Panc1 (cell line): ENCODE results near the gene ZCCHC14. TPM values are rescaled to one million over a fixed set of nuclear protein-coding genes. Genes with fewer than 3 reads are reported as not detected.
"Not testable (repeated sequence)": the region's sequence is repeated elsewhere in the genome, so short reads cannot be mapped to it uniquely, and the experiment has no call there.

Source experiments
- ATAC-seq: fragments of 200-7000 bp; cut with Tn5 transposase; 2 replicates; pipeline ENCODE4 v1.9.1; 2020; ENCODE audit warnings: mild to moderate bottlenecking, moderate library complexity
- BruUV-seq: library from RNA; stranded (reverse); fragments of 400-500 nt; replicated peaks from 2 replicates; lab custom pipeline; 2021; lab: Mats Ljungman, UMichigan
- CTCF ChIA-PET: fragments of 300-600 bp; sonication (Branson Sonifier 250); formaldehyde crosslinking; loops from one replicate; lab custom pipeline; 2022; ENCODE audit warnings: antibody characterized with exemption; lab: Charles Lee
- POLR2A ChIA-PET: fragments of 300-600 bp; sonication (Branson Sonifier 250); formaldehyde crosslinking; loops from one replicate; lab custom pipeline; 2022; ENCODE audit warnings: antibody characterized with exemption; lab: Charles Lee
- DNase-seq: peaks from one replicate; pipeline ENCODE4 v3.0.0-alpha.2; 2010; ENCODE audit warnings: low read depth, low spot score
- H3K27ac ChIP-seq: 2 replicates; pipeline ENCODE4 v1.5.1; 2011; ENCODE audit warnings: mild to moderate bottlenecking, low read length, inconsistent platforms
- H3K27me3 ChIP-seq: fragments of 200-500 bp; sonication (Bioruptor generic); 2 replicates; pipeline ENCODE4 v1.6.0; 2014; ENCODE audit warnings: low read length, inconsistent platforms; ENCODE audit not compliant: control insufficient read depth, insufficient read depth
- H3K36me3 ChIP-seq: fragments of 200-500 bp; sonication (Bioruptor generic); 2 replicates; pipeline ENCODE4 v1.5.1; 2014; ENCODE audit warnings: inconsistent platforms, mild to moderate bottlenecking, low read length, moderate library complexity; ENCODE audit not compliant: control insufficient read depth, insufficient read depth
- H3K4me1 ChIP-seq: 2 replicates; pipeline ENCODE4 v1.5.1; 2011; ENCODE audit warnings: inconsistent platforms, mild to moderate bottlenecking, low read length, moderate library complexity; ENCODE audit not compliant: control insufficient read depth, insufficient read depth
- H3K4me3 ChIP-seq, 2 experiments: 2 replicates each; pipeline ENCODE4 v1.5.1; 2011 to 2012; ENCODE audit warnings: low read depth in 2 of 2, low read length in 2 of 2, mild to moderate bottlenecking in 2 of 2, inconsistent platforms in 1 of 2, moderate library complexity in 1 of 2
- H3K9me3 ChIP-seq: fragments of 200-500 bp; sonication (Bioruptor generic); 2 replicates; pipeline ENCODE4 v1.5.1; 2014; ENCODE audit warnings: low read depth, mild to moderate bottlenecking, inconsistent platforms, low read length, moderate library complexity; ENCODE audit not compliant: control insufficient read depth, insufficient read depth
- POLR2AphosphoS5 ChIP-seq: IDR thresholded peaks from 2 replicates; pipeline ENCODE4 v1.6.1; 2012; ENCODE audit warnings: mild to moderate bottlenecking, low read depth, low read length, moderate library complexity
- SIN3A ChIP-seq: IDR thresholded peaks from 2 replicates; pipeline ENCODE4 v1.6.1; 2012; ENCODE audit warnings: low read depth, mild to moderate bottlenecking, low read length, moderate library complexity, borderline replicate concordance; ENCODE audit not compliant: insufficient read depth
- TCF7L2 ChIP-seq: IDR thresholded peaks from 2 replicates; pipeline ENCODE4 v1.6.1; 2011; ENCODE audit warnings: mild to moderate bottlenecking, low read depth, low read length, inconsistent platforms
- in situ Hi-C: cut with HindIII; loops from 2 replicates; pipeline ENCODE4 v1.10.0; 2016; ENCODE audit warnings: low sequenced_read_pairs, low pct_unique_long_range_greater_than_20kb
- intact Hi-C: fragments of 100-400 bp; cut with micrococcal nuclease; formaldehyde crosslinking; loops from one replicate; pipeline ENCODE4 v1.10.0; 2022; ENCODE audit not compliant: unreplicated experiment
- total RNA-seq: library from RNA; stranded (reverse); gene quantifications from one replicate; pipeline ENCODE4 v1.2.1, GENCODE V29; 2021; ENCODE audit not compliant: unreplicated experiment
- TF ChIP-seq, protein P1 (sequence below): fragments of 450-650 bp; IDR thresholded peaks from 2 replicates; pipeline ENCODE4 v1.5.1; 2017; ENCODE audit warnings: mild to moderate bottlenecking
- TF ChIP-seq, protein P2 (sequence below), 2 experiments: IDR thresholded peaks; 2 replicates each; pipeline ENCODE4 v1.6.1; 2011 to 2012; ENCODE audit warnings: low read depth in 2 of 2, control low read depth in 1 of 2, low read length in 1 of 2, mild to moderate bottlenecking in 1 of 2, moderate library complexity in 1 of 2; ENCODE audit not compliant: insufficient read depth in 1 of 2

The ZCCHC14 gene
- total RNA-seq, 1 experiment from 2014 or later, result 35.0 TPM

DNA sequence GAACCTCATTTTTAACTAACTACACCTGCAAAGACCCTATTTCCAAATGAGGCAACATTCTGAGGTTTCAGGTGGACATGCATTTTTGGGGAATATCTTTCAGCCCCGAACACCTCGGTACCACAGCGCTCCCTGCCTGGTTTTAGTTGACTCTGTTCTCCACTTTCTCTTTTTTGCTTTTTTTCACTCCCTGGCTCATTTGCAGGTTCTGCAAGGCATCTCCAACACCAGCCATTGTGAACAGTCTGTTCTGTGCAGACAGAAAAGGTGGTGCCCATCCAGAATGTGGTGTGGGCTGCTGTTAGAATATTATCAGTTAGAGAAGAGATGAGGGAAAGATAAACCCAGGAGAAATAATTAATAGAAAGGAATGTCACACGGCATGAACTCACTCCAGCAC, 32.5 kb upstream of the ZCCHC14 start:
- POLR2A ChIA-PET, result no interaction called here
- ATAC-seq (no peak), DNase-seq (no peak)
- BruUV-seq, result no TSS peak
- H3K4me1 ChIP-seq, result no peaks in the 10 kb centered on the region
- no peaks in the 10 kb centered on the region for H3K36me3 ChIP-seq
- intact Hi-C loops (no loop called here), in situ Hi-C loops (no loop called here)
- no peak overlapping the region for H3K4me3 ChIP-seq
- H3K9me3 ChIP-seq, result no peaks in the 10 kb centered on the region
- CTCF ChIA-PET, result no interaction called here
- TF ChIP-seq, protein P1, sequence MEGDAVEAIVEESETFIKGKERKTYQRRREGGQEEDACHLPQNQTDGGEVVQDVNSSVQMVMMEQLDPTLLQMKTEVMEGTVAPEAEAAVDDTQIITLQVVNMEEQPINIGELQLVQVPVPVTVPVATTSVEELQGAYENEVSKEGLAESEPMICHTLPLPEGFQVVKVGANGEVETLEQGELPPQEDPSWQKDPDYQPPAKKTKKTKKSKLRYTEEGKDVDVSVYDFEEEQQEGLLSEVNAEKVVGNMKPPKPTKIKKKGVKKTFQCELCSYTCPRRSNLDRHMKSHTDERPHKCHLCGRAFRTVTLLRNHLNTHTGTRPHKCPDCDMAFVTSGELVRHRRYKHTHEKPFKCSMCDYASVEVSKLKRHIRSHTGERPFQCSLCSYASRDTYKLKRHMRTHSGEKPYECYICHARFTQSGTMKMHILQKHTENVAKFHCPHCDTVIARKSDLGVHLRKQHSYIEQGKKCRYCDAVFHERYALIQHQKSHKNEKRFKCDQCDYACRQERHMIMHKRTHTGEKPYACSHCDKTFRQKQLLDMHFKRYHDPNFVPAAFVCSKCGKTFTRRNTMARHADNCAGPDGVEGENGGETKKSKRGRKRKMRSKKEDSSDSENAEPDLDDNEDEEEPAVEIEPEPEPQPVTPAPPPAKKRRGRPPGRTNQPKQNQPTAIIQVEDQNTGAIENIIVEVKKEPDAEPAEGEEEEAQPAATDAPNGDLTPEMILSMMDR, result no peak
- TF ChIP-seq, protein P2, sequence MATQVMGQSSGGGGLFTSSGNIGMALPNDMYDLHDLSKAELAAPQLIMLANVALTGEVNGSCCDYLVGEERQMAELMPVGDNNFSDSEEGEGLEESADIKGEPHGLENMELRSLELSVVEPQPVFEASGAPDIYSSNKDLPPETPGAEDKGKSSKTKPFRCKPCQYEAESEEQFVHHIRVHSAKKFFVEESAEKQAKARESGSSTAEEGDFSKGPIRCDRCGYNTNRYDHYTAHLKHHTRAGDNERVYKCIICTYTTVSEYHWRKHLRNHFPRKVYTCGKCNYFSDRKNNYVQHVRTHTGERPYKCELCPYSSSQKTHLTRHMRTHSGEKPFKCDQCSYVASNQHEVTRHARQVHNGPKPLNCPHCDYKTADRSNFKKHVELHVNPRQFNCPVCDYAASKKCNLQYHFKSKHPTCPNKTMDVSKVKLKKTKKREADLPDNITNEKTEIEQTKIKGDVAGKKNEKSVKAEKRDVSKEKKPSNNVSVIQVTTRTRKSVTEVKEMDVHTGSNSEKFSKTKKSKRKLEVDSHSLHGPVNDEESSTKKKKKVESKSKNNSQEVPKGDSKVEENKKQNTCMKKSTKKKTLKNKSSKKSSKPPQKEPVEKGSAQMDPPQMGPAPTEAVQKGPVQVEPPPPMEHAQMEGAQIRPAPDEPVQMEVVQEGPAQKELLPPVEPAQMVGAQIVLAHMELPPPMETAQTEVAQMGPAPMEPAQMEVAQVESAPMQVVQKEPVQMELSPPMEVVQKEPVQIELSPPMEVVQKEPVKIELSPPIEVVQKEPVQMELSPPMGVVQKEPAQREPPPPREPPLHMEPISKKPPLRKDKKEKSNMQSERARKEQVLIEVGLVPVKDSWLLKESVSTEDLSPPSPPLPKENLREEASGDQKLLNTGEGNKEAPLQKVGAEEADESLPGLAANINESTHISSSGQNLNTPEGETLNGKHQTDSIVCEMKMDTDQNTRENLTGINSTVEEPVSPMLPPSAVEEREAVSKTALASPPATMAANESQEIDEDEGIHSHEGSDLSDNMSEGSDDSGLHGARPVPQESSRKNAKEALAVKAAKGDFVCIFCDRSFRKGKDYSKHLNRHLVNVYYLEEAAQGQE (IDR thresholded peaks at IDR 0.05; ENCODE audit: insufficient read depth in 1 of 2, low read depth in 2 of 2, low read length in 1 of 2), result no peak
- TF ChIP-seq SIN3A (no peak), TCF7L2 (no peak), POLR2AphosphoS5 (no peak)
- no peaks in the 10 kb centered on the region for H3K27me3 ChIP-seq
- H3K27ac ChIP-seq, result no peak overlapping the region

DNA sequence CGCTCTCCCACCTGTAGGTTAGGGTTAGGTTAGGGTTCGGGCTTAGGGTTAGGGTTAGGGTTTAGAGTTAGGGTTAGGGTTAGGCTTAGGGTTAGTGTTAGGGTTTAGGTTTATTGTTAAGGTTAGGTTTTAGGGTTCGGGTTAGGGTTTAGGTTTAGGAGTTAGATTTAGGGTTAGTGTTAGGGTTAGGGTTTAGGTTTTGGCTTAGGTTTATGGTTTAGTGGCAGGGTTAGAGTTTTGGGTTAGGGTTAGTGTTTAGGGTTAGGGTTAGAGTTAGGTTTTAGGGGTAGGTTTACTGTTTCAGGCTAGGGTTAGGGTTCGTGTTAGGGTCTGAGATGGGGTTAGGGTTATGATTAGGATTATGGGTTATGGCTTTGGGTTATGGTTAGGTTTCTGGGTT, 31.6 kb upstream of the ZCCHC14 start:
- intact Hi-C loops (no loop called here), in situ Hi-C loops (no loop called here)
- Histone ChIP-seq H3K9me3 (no peaks in the 10 kb centered on the region), H3K4me1 (no peaks in the 10 kb centered on the region), H3K4me3 (no peak overlapping the region), H3K36me3 (no peaks in the 10 kb centered on the region), H3K27ac (no peak overlapping the region), H3K27me3 (no peaks in the 10 kb centered on the region)
- TF ChIP-seq POLR2AphosphoS5 (no peak), SIN3A (no peak), TCF7L2 (no peak)
- TF ChIP-seq, protein P2 (IDR thresholded peaks at IDR 0.05; ENCODE audit: insufficient read depth in 1 of 2, low read depth in 2 of 2, low read length in 1 of 2), result no peak
- TF ChIP-seq, protein P1, result no peak
- DNase-seq (no peak), ATAC-seq (no peak)
- no TSS peak for BruUV-seq
- POLR2A ChIA-PET, result no interaction called here
- CTCF ChIA-PET, result no interaction called here

DNA sequence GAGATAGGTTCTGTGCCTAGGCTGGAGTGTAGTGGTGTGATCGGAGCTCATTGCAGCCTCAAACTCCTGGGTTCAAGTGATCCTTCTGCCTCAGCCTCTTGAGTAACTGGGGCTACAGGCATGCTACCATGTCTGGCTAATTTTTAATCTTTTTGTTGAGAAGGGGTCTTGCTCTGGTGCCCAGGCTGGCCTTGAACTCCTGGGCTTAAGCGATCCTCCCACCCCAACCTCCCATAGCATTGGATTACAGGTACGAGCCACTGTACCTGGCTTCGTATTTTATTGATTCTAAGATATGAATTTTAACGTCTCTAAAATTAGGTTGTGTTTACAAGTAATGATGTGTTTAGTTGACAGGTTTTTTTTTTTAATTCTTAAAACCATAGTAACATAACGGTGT, 30.8 kb upstream of the ZCCHC14 start:
- in situ Hi-C loops, ATAC-seq, H3K36me3 ChIP-seq, CTCF ChIA-PET, H3K9me3 ChIP-seq, H3K27ac ChIP-seq, POLR2A ChIA-PET, H3K4me1 ChIP-seq, intact Hi-C loops, BruUV-seq, H3K27me3 ChIP-seq, DNase-seq, H3K4me3 ChIP-seq: not testable (repeated sequence)

DNA sequence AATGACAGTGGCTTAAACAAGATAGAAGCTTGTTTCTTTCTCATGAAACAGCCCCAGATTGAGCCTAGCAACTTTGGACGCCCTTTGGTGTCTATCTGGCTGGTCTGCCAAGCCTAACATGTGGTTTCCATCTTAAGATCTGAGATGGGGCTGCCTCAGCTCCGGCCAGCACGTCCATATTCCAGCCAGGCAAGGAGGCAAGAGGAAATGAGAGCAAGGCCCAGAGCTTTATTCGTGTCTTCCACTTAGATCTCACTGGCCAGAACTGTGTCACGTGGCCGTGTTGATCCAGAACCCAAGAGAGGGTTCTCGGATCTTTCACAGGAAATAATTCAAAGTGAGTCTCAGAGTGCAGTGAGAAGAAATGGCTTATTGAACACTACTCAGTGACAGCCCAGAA, 28.9 kb upstream of the ZCCHC14 start:
- ATAC-seq, H3K4me3 ChIP-seq, H3K27me3 ChIP-seq, CTCF ChIA-PET, in situ Hi-C loops, DNase-seq, H3K36me3 ChIP-seq, POLR2A ChIA-PET, H3K4me1 ChIP-seq, H3K9me3 ChIP-seq, intact Hi-C loops, BruUV-seq, H3K27ac ChIP-seq: not testable (repeated sequence)
